ENCODE results near the gene TMEM87A. TPM values are rescaled to one million over a fixed set of nuclear protein-coding genes. Genes with fewer than 3 reads are reported as not detected.
"Not testable (repeated sequence)": the region's sequence is repeated elsewhere in the genome, so short reads cannot be mapped to it uniquely, and the experiment has no call there.

TMEM87A gene
- total RNA-seq, result 85.8 and 88.4 TPM in 2 replicates

GRCh38 chr15:42272939-42273899 is at the start of gene TMEM87A, which contains the start of gene GANC:
TMEM87A (minus strand) TSS chr15:42273433; CDS start chr15:42273398, 35 bp downstream.
GANC (plus strand) TSS chr15:42273201; CDS start chr15:42274482, 1,281 bp downstream.
- TF ChIP-seq CTCF (IDR thresholded peaks at IDR 0.05; ENCODE audit: extremely low read depth, low read depth, low read length), result no peak
- H4K20me1 ChIP-seq (ENCODE audit: insufficient read depth, low read length), result peaks cover 6% of the 10 kb centered on the region
- DNase-seq (ENCODE audit: insufficient read length, low spot score, missing footprints), result peak; percentile 83
- H3K27ac ChIP-seq (ENCODE audit: low read depth, low read length), result peak within 1 kb of the TSS; percentile 99
- peaks cover 31% of the 10 kb centered on the region for H3K4me1 ChIP-seq (ENCODE audit: insufficient read depth, low read length)
- H3K36me3 ChIP-seq (ENCODE audit: insufficient read depth, low read length), result peaks cover 6% of the 10 kb centered on the region
- H3K79me2 ChIP-seq (ENCODE audit: insufficient read depth, low read length), result peaks cover 61% of the 10 kb centered on the region
- H3K4me2 ChIP-seq (ENCODE audit: insufficient read depth, low read length), result peak within 1 kb of the TSS; percentile 93
- H2AFZ ChIP-seq (ENCODE audit: low read length), result peak within 1 kb of the TSS; percentile 98
- peak within 1 kb of the TSS; percentile 91 for H3K4me3 ChIP-seq (ENCODE audit: insufficient read depth, low read length)
- no peaks in the 10 kb centered on the region for H3K9me3 ChIP-seq (ENCODE audit: low read depth, low read length)
- no peaks in the 10 kb centered on the region for H3K27me3 ChIP-seq (ENCODE audit: insufficient read depth, low read length)

- Histone ChIP-seq H3K4me1 (ENCODE audit: insufficient read depth, low read length) (peaks cover 4% of the 10 kb centered on the region), H3K9me3 (ENCODE audit: low read depth, low read length) (no peaks in the 10 kb centered on the region), H3K79me2 (ENCODE audit: insufficient read depth, low read length) (no peaks in the 10 kb centered on the region), H2AFZ (ENCODE audit: low read length) (no peak overlapping the region), H3K27ac (ENCODE audit: low read depth, low read length) (no peak overlapping the region), H4K20me1 (ENCODE audit: insufficient read depth, low read length) (no peaks in the 10 kb centered on the region), H3K4me3 (ENCODE audit: insufficient read depth, low read length) (no peak overlapping the region), H3K36me3 (ENCODE audit: insufficient read depth, low read length) (peaks cover 9% of the 10 kb centered on the region), H3K27me3 (ENCODE audit: insufficient read depth, low read length) (no peaks in the 10 kb centered on the region), H3K4me2 (ENCODE audit: insufficient read depth, low read length) (no peak overlapping the region)
- no peak for DNase-seq (ENCODE audit: insufficient read length, low spot score, missing footprints)
- TF ChIP-seq CTCF (IDR thresholded peaks at IDR 0.05; ENCODE audit: extremely low read depth, low read depth, low read length), result no peak
Observed at GRCh38 chr15:42319206-42319605, 46.0 kb upstream of the TMEM87A start.

GRCh38 chr15:42316282-42316805 is 43.1 kb upstream of the TMEM87A start:
- H3K4me2 ChIP-seq (ENCODE audit: insufficient read depth, low read length); DNase-seq (ENCODE audit: insufficient read length, low spot score, missing footprints); H4K20me1 ChIP-seq (ENCODE audit: insufficient read depth, low read length); H3K9me3 ChIP-seq (ENCODE audit: low read depth, low read length); H3K4me3 ChIP-seq (ENCODE audit: insufficient read depth, low read length); H3K79me2 ChIP-seq (ENCODE audit: insufficient read depth, low read length); H3K36me3 ChIP-seq (ENCODE audit: insufficient read depth, low read length); H3K27ac ChIP-seq (ENCODE audit: low read depth, low read length); H3K4me1 ChIP-seq (ENCODE audit: insufficient read depth, low read length); H3K27me3 ChIP-seq (ENCODE audit: insufficient read depth, low read length); H2AFZ ChIP-seq (ENCODE audit: low read length): not testable (repeated sequence)

- TF ChIP-seq CTCF (IDR thresholded peaks at IDR 0.05; ENCODE audit: extremely low read depth, low read depth, low read length), result no peak
- no peaks in the 10 kb centered on the region for H4K20me1 ChIP-seq (ENCODE audit: insufficient read depth, low read length)
- H3K4me1 ChIP-seq (ENCODE audit: insufficient read depth, low read length), result no peaks in the 10 kb centered on the region
- no peaks in the 10 kb centered on the region for H3K79me2 ChIP-seq (ENCODE audit: insufficient read depth, low read length)
- H3K9me3 ChIP-seq (ENCODE audit: low read depth, low read length), result no peaks in the 10 kb centered on the region
- no peak overlapping the region for H3K4me2 ChIP-seq (ENCODE audit: insufficient read depth, low read length)
- H3K27me3 ChIP-seq (ENCODE audit: insufficient read depth, low read length), result no peaks in the 10 kb centered on the region
- no peak overlapping the region for H3K4me3 ChIP-seq (ENCODE audit: insufficient read depth, low read length)
- no peak overlapping the region for H3K27ac ChIP-seq (ENCODE audit: low read depth, low read length)
- H2AFZ ChIP-seq (ENCODE audit: low read length), result no peak overlapping the region
- no peak for DNase-seq (ENCODE audit: insufficient read length, low spot score, missing footprints)
- no peaks in the 10 kb centered on the region for H3K36me3 ChIP-seq (ENCODE audit: insufficient read depth, low read length)
Observed at GRCh38 chr15:42315521-42315920, 42.3 kb upstream of the TMEM87A start.
